Keratinocyte (primary cell): ENCODE results near the gene SMIM38. TPM values are rescaled to one million over a fixed set of nuclear protein-coding genes. Genes with fewer than 3 reads are reported as not detected.

Experiments
- DNase-seq: peaks from one replicate; pipeline ENCODE4 v3.0.0-alpha.2; 2011; ENCODE audit warnings: low read depth, missing footprints, low spot score
- FAIRE-seq: peaks from 2 replicates; lab custom pipeline; 2011; peaks lifted over from hg19 to GRCh38; lab: Jason Lieb, UNC
- H2AFZ ChIP-seq: 2 replicates; pipeline ENCODE4 v1.6.0; 2012; ENCODE audit warnings: low read length, control low read depth, inconsistent platforms; ENCODE audit not compliant: control insufficient read depth
- H3K27ac ChIP-seq: 2 replicates; pipeline ENCODE4 v1.5.1; 2011; ENCODE audit warnings: low read length; ENCODE audit not compliant: control insufficient read depth, insufficient read depth
- H3K27me3 ChIP-seq: 3 replicates; pipeline ENCODE4 v1.6.0; 2011; ENCODE audit warnings: low read length; ENCODE audit not compliant: control insufficient read depth, insufficient read depth; ENCODE audit errors: extremely low read depth
- H3K36me3 ChIP-seq, 2 experiments: 2 replicates in 1 of 2; 3 replicates in 1 of 2; pipeline ENCODE4 v1.5.1; 2011; ENCODE audit warnings: low read length in 2 of 2, mild to moderate bottlenecking in 1 of 2; ENCODE audit not compliant: control insufficient read depth in 2 of 2, insufficient read depth in 2 of 2; ENCODE audit errors: extremely low read depth in 1 of 2
- H3K4me1 ChIP-seq: 3 replicates; pipeline ENCODE4 v1.5.1; 2011; ENCODE audit warnings: low read length; ENCODE audit not compliant: control insufficient read depth, insufficient read depth; ENCODE audit errors: extremely low read depth
- H3K4me2 ChIP-seq: 3 replicates; pipeline ENCODE4 v1.6.0; 2011; ENCODE audit warnings: low read depth, low read length; ENCODE audit not compliant: control insufficient read depth, insufficient read depth; ENCODE audit errors: extremely low read depth
- H3K4me3 ChIP-seq, 3 experiments: fragments of 200-600 bp in 1 of 3; sonication (generic) in 1 of 3; 2 replicates in 2 of 3; 3 replicates in 1 of 3; pipeline ENCODE4 v1.5.1; 2011 to 2016; ENCODE audit warnings: low read length in 3 of 3, mild to moderate bottlenecking in 3 of 3, control low read depth in 2 of 3, inconsistent platforms in 1 of 3, low read depth in 1 of 3, mixed read lengths in 1 of 3, mixed run types in 1 of 3, moderate library complexity in 1 of 3; ENCODE audit not compliant: control insufficient read depth in 2 of 3, insufficient read depth in 2 of 3; ENCODE audit errors: extremely low read depth in 1 of 3
- H3K79me2 ChIP-seq: 2 replicates; pipeline ENCODE4 v1.6.0; 2012; ENCODE audit warnings: low read length; ENCODE audit not compliant: control insufficient read depth, insufficient read depth
- H3K9ac ChIP-seq: 3 replicates; pipeline ENCODE4 v1.6.0; 2011; ENCODE audit warnings: low read length; ENCODE audit not compliant: control insufficient read depth, insufficient read depth; ENCODE audit errors: extremely low read depth
- H3K9me1 ChIP-seq: 3 replicates; pipeline ENCODE4 v1.6.0; 2011; ENCODE audit warnings: low read length; ENCODE audit not compliant: control insufficient read depth, insufficient read depth; ENCODE audit errors: extremely low read depth
- H3K9me3 ChIP-seq: 2 replicates; pipeline ENCODE4 v1.5.1; 2012; ENCODE audit warnings: low read depth, low read length; ENCODE audit not compliant: control insufficient read depth
- H4K20me1 ChIP-seq: 3 replicates; pipeline ENCODE4 v1.6.0; 2011; ENCODE audit warnings: low read length; ENCODE audit not compliant: control insufficient read depth, insufficient read depth; ENCODE audit errors: extremely low read depth
- EZH2 ChIP-seq: IDR thresholded peaks from one replicate; pipeline ENCODE4 v1.6.1; 2012; ENCODE audit warnings: inconsistent platforms, mild to moderate bottlenecking, low read length, moderate library complexity
- dilution Hi-C: fragments of 300-500 bp; cut with MboI; formaldehyde crosslinking; loops from one replicate; pipeline ENCODE4 v1.7.0; 2020; ENCODE audit warnings: low sequenced_read_pairs; ENCODE audit not compliant: extremely low pct_ligation_motif_present
- polyA plus RNA-seq, 5 experiments: library from polyadenylated mRNA; depleted of rRNA in 3 of 5; stranded (reverse) in 3 of 5; stranded (forward) in 1 of 5; unstranded in 1 of 5; fragments of >200 nt; gene quantifications; 1 replicate in 1 of 5; 2 replicates in 3 of 5; 3 replicates in 1 of 5; pipeline versions ENCODE4 v1.2.1 to v1.2.3, GENCODE V29; 2011 to 2012; ENCODE audit warnings: missing spikeins in 2 of 5, low read depth in 1 of 5, low replicate concordance in 1 of 5
- TF ChIP-seq, protein P1 (sequence below), 3 experiments: IDR thresholded peaks in 1 of 3; conservative IDR thresholded peaks in 1 of 3; optimal IDR thresholded peaks in 1 of 3; 2 replicates in 2 of 3; 3 replicates in 1 of 3; pipeline versions ENCODE3 to v1.5.1; 2011; ENCODE audit warnings: low read length in 3 of 3, mild to moderate bottlenecking in 3 of 3, moderate library complexity in 2 of 3, control low read depth in 1 of 3, inconsistent platforms in 1 of 3; ENCODE audit not compliant: insufficient read depth in 2 of 3; ENCODE audit errors: extremely low read depth in 1 of 3

Gene SMIM38
- polyA plus RNA-seq, 1 donor (not counting 4 experiments of a cell fraction or from before 2014, with no cell fraction given), result not detected

GRCh38 chr11:69119190-69119589 is 36.5 kb upstream of the SMIM38 start:
- Histone ChIP-seq H3K79me2 (no peaks in the 10 kb centered on the region), H3K36me3 (no peaks in the 10 kb centered on the region), H3K4me2 (no peak overlapping the region), H3K4me1 (peaks cover 31% of the 10 kb centered on the region), H3K9ac (no peak overlapping the region), H2AFZ (no peak overlapping the region), H3K27ac (no peak overlapping the region), H3K4me3 (no peak overlapping the region), H3K9me3 (peaks cover 4% of the 10 kb centered on the region), H4K20me1 (no peaks in the 10 kb centered on the region), H3K27me3 (peaks cover 25% of the 10 kb centered on the region), H3K9me1 (no peaks in the 10 kb centered on the region)
- dilution Hi-C loops, result loop anchor here (10.0 to 25.0 kb wide), 2 partner anchors 118 to 546 kb away; no protein-coding TSS in a partner anchor
- FAIRE-seq (no peak), DNase-seq (no peak)
- TF ChIP-seq, protein P1, sequence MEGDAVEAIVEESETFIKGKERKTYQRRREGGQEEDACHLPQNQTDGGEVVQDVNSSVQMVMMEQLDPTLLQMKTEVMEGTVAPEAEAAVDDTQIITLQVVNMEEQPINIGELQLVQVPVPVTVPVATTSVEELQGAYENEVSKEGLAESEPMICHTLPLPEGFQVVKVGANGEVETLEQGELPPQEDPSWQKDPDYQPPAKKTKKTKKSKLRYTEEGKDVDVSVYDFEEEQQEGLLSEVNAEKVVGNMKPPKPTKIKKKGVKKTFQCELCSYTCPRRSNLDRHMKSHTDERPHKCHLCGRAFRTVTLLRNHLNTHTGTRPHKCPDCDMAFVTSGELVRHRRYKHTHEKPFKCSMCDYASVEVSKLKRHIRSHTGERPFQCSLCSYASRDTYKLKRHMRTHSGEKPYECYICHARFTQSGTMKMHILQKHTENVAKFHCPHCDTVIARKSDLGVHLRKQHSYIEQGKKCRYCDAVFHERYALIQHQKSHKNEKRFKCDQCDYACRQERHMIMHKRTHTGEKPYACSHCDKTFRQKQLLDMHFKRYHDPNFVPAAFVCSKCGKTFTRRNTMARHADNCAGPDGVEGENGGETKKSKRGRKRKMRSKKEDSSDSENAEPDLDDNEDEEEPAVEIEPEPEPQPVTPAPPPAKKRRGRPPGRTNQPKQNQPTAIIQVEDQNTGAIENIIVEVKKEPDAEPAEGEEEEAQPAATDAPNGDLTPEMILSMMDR (optimal IDR thresholded peaks at IDR 0.05 in 1 of 3, IDR thresholded peaks at IDR 0.05 in 1 of 3, conservative IDR thresholded peaks at IDR 0.05 in 1 of 3; ENCODE audit: extremely low read depth in 1 of 3, insufficient read depth in 2 of 3, low read length in 3 of 3), result no peak
- no peak for TF ChIP-seq EZH2

DNA sequence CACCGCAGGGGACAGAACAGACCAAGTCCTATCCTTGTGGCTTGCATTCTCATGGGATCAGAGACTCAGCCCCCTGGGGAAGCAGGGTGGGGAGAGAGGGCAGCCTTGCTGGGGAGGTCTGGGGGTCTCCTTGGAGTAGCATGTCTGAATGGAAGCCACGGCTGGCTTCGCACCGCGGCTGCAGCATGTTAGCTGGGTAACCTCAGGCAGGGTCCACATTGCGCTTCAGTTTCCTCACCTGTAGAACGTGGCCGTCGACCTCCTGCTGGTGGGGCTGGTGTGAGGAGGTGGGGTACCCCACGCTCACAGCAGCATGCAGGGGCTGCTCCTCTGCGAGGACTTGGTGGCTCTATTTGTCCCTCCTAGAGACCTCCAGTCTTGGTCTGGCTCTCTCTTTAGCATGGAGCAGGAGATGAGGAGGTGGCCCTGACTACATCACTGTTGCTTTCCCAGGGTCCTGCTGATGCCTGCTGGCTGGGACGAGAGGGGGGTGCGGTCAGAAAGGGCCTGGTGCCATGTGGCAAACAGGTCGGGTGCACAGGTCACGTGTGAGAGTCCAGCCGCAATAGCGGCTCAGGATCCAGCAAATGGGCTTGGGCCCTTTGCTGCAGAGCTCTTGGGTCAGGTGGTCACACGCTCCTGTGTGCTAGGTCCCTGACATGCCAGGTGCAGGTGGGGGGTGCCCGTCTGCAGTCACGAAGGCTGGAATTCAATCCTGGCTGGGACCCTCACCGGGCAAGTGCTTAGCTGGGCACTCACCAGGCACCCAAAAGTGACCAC is 35.4 kb upstream of the SMIM38 start:
- DNase-seq (no peak), FAIRE-seq (no peak)
- Histone ChIP-seq H3K4me2 (no peak overlapping the region), H3K4me1 (peaks cover 31% of the 10 kb centered on the region), H3K27ac (no peak overlapping the region), H3K79me2 (no peaks in the 10 kb centered on the region), H3K27me3 (peaks cover 17% of the 10 kb centered on the region), H3K36me3 (no peaks in the 10 kb centered on the region), H2AFZ (no peak overlapping the region), H4K20me1 (no peaks in the 10 kb centered on the region), H3K4me3 (no peak overlapping the region), H3K9ac (no peak overlapping the region), H3K9me1 (no peaks in the 10 kb centered on the region), H3K9me3 (peaks cover 4% of the 10 kb centered on the region)
- dilution Hi-C loops, result loop anchor here (25.0 kb wide), 1 partner anchor 117 kb away; no protein-coding TSS in a partner anchor
- TF ChIP-seq, protein P1 (optimal IDR thresholded peaks at IDR 0.05 in 1 of 3, IDR thresholded peaks at IDR 0.05 in 1 of 3, conservative IDR thresholded peaks at IDR 0.05 in 1 of 3; ENCODE audit: extremely low read depth in 1 of 3, insufficient read depth in 2 of 3, low read length in 3 of 3), result no peak
- no peak for TF ChIP-seq EZH2
